BLaER1 treated with 17β-estradiol and CSF1 and Interleukin-3, amounts not matched to agents 10 nM and 100 nM (cell line): ENCODE results near the gene ADGRG4.
"Not testable (repeated sequence)": the region's sequence is repeated elsewhere in the genome, so short reads cannot be mapped to it uniquely, and the experiment has no call there.

Source experiments
- H3K27ac ChIP-seq, 11 experiments: shearing (Covaris generic); formaldehyde crosslinking; 2 replicates each; pipeline ENCODE4 v1.8.1; 2022
- H3K27me3 ChIP-seq, 11 experiments: shearing (Covaris generic); formaldehyde crosslinking; 2 replicates each; pipeline ENCODE4 v1.8.1; 2022
- H3K36me3 ChIP-seq, 11 experiments: shearing (Covaris generic); formaldehyde crosslinking; 2 replicates each; pipeline ENCODE4 v1.8.1; 2022
- H3K4me1 ChIP-seq, 10 experiments: shearing (Covaris generic); formaldehyde crosslinking; 2 replicates each; pipeline ENCODE4 v1.8.1; 2022
- H3K4me2 ChIP-seq, 11 experiments: shearing (Covaris generic); formaldehyde crosslinking; 2 replicates each; pipeline ENCODE4 v1.8.1; 2022
- H3K4me3 ChIP-seq, 10 experiments: shearing (Covaris generic); formaldehyde crosslinking; 2 replicates each; pipeline ENCODE4 v1.8.1; 2022
- H3K9ac ChIP-seq, 11 experiments: shearing (Covaris generic); formaldehyde crosslinking; 2 replicates each; pipeline ENCODE4 v1.8.1; 2022
- H3K9me3 ChIP-seq, 11 experiments: shearing (Covaris generic); formaldehyde crosslinking; replicated peaks in 1 of 11; 2 replicates each; pipeline ENCODE4 v1.8.1; 2022
- H4K20me1 ChIP-seq, 11 experiments: shearing (Covaris generic); formaldehyde crosslinking; 2 replicates each; pipeline ENCODE4 v1.8.1; 2022
- Cebpa-rat ChIP-seq, 11 experiments: shearing (Covaris generic); IDR thresholded peaks; 2 replicates each; pipeline ENCODE4 v1.8.1; 2022

Gene ADGRG4, protein sequence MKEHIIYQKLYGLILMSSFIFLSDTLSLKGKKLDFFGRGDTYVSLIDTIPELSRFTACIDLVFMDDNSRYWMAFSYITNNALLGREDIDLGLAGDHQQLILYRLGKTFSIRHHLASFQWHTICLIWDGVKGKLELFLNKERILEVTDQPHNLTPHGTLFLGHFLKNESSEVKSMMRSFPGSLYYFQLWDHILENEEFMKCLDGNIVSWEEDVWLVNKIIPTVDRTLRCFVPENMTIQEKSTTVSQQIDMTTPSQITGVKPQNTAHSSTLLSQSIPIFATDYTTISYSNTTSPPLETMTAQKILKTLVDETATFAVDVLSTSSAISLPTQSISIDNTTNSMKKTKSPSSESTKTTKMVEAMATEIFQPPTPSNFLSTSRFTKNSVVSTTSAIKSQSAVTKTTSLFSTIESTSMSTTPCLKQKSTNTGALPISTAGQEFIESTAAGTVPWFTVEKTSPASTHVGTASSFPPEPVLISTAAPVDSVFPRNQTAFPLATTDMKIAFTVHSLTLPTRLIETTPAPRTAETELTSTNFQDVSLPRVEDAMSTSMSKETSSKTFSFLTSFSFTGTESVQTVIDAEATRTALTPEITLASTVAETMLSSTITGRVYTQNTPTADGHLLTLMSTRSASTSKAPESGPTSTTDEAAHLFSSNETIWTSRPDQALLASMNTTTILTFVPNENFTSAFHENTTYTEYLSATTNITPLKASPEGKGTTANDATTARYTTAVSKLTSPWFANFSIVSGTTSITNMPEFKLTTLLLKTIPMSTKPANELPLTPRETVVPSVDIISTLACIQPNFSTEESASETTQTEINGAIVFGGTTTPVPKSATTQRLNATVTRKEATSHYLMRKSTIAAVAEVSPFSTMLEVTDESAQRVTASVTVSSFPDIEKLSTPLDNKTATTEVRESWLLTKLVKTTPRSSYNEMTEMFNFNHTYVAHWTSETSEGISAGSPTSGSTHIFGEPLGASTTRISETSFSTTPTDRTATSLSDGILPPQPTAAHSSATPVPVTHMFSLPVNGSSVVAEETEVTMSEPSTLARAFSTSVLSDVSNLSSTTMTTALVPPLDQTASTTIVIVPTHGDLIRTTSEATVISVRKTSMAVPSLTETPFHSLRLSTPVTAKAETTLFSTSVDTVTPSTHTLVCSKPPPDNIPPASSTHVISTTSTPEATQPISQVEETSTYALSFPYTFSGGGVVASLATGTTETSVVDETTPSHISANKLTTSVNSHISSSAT (N-terminal part only)

DNA sequence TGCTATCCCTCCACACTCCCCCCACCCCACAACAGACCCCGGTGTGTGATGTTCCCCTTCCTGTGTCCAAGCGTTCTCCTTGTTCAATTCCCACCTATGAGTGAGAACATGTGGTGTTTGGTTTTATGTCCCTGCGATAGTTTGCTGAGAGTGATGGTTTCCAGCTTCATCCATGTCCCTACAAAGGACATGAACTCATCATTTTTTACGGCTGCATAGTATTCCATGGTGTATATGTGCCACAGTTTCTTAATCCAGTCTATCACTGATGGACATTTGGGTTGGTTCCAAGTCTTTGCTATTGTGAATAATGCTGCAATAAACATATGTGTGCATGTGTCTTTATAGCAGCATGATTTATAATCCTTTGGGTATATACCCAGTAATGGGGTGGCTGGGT is at the start of gene ADGRG4:
ADGRG4 (plus strand) TSS at position 243 of the 400 bp plus-strand sequence. CDS start 7,815 bp downstream, outside the sequence.
- peaks cover 4 to 30% (median 13%) of the 10 kb centered on the region in 11 experiments; a peak in 17 of 22 replicates for H3K9me3 ChIP-seq
- not testable (repeated sequence) for H3K9ac ChIP-seq

DNA sequence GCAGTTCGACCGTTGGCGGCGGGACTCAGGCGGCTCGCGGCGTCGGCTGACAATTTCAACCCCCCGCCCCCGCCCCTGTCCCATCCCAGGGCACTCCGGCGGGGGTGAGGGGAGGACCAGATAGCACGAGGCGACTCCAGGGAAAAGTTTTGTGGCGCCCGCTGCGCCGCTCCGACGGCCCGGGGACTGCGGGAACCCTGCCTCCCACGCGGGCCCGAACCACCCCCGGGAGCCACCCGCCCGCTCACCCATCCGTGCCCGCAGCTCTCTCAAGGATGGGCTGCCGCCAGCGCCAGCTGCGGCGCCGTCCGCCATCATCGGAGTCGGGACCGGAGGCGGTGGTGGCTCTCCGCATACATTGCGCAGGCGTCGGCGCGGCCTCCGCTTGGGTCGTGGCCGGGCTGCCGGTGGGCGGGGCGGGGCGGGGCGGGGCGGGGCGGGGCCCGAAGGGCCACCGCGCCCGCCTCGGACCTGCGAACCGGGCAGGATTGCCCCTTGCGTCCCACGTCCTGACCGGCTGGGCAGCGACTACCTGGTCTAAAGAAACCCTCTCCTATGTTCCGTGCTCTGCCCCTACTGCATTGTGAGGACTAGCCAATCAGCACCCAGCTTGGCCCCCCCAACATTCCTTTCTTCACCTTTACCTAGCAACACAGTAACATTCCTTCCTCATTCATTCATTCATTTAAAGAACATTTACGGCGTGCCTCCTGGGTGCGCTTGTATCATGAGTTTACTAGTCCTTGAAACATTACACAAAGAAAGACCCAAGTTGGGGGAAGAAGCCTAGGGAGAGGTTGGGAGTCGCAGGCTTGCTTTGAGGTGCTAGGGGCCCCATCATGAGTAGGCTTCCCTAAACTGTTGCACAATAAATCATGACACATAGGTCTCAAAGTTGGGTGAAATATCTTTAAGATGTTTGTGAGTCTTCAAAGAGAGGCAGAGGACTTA is 49.4 kb upstream of the ADGRG4 start, which contains the start of gene MAP7D3:
MAP7D3 (minus strand) TSS at position 360 of the 951 bp plus-strand sequence; CDS start at position 318, 42 bp downstream.
- Histone ChIP-seq H3K27ac (peak within 1 kb of the TSS; percentile 20 to 91 (median 87); a peak in 21 of 22 replicates), H3K4me3 (peak within 1 kb of the TSS; percentile 75 to 84 (median 78)), H3K4me2 (peak within 1 kb of the TSS; percentile 61 to 76 (median 70)), H3K9me3 (no peaks in the 10 kb centered on the region; a peak in 1 of 22 replicates), H3K9ac (peak within 1 kb of the TSS; percentile 80 to 91 (median 86)), H3K27me3 (peaks cover 78 to 88% (median 84%) of the 10 kb centered on the region in 11 experiments), H4K20me1 (peaks cover 0 to 20% (median 7%) of the 10 kb centered on the region in 11 experiments; a peak in 6 of 22 replicates), H3K4me1 (peaks cover 4 to 27% (median 20%) of the 10 kb centered on the region in 10 experiments; a peak in 17 of 20 replicates), H3K36me3 (no peaks in the 10 kb centered on the region)
- peak in 3 of 11 experiments; percentile 53 to 72 (median 58); a peak in 5 of 22 replicates for TF ChIP-seq Cebpa-rat (IDR thresholded peaks at IDR 0.05)

More for the DNA sequence above, at the start of gene ADGRG4:
- H3K4me3 ChIP-seq, H3K4me2 ChIP-seq, H4K20me1 ChIP-seq, H3K4me1 ChIP-seq, H3K36me3 ChIP-seq, H3K27ac ChIP-seq: not testable (repeated sequence)
- peaks cover 20 to 47% (median 37%) of the 10 kb centered on the region in 11 experiments for H3K27me3 ChIP-seq

DNA sequence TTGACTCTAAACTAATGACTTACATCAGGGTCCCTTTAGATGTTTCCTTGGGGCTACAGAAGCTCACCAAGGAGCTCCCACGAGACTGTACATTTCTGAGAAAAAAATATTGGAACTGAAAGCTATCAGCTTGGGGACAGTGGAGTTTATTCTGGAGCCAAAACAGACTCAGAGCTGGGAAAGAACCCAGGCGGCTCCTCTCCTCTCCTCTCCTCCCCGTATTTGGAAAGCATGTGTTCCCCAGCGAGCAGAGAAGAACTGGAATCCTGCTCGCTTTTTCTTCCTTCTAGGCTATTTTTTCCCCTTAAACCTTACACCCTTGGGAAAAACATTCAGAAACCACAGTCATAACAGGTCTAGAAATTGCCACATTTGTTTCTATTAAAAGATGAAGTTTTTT is 45.2 kb upstream of the ADGRG4 start:
- H3K9me3 ChIP-seq: no peaks in the 10 kb centered on the region; a peak in 1 of 22 replicates
- peak overlapping the region in 1 of 11 experiments; percentile 1; a peak in 1 of 22 replicates for H3K27ac ChIP-seq
- peak overlapping the region in 3 of 11 experiments; percentile 7 to 45 (median 39); a peak in 2 of 22 replicates for H3K9ac ChIP-seq
- peaks cover 0 to 2% (median 0%) of the 10 kb centered on the region in 11 experiments; a peak in 1 of 22 replicates for H4K20me1 ChIP-seq
- peak overlapping the region; percentile 6 to 69 (median 63); a peak in 21 of 22 replicates for H3K4me2 ChIP-seq
- peaks cover 13 to 55% (median 39%) of the 10 kb centered on the region in 10 experiments for H3K4me1 ChIP-seq
- TF ChIP-seq Cebpa-rat (IDR thresholded peaks at IDR 0.05): no peak
- no peaks in the 10 kb centered on the region for H3K36me3 ChIP-seq
- no peak overlapping the region; a peak in 1 of 20 replicates for H3K4me3 ChIP-seq
- peaks cover 80 to 91% (median 85%) of the 10 kb centered on the region in 11 experiments for H3K27me3 ChIP-seq

DNA sequence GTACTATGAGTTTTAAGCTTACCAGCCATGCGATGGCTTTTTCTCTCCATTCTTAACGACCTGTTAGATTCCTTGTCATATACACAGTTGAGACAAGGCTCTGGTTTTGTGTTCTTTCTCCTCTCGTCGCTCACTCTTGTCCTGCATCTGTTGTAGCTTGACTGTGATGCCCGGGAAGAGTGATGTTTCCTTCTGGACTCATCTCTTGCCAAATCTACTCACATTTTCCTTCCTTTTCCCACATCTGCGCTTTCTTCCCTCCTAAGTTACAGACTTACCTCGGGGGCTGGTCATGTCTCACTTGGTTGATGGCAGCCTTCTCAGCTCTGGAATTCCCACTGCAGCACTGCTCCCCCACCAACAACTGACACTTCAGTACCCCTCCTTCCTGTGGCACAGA is 44.7 kb upstream of the ADGRG4 start:
- Histone ChIP-seq H3K4me3 (no peak overlapping the region; a peak in 1 of 20 replicates), H3K36me3 (no peaks in the 10 kb centered on the region), H4K20me1 (peaks cover 0 to 5% (median 0%) of the 10 kb centered on the region in 11 experiments; a peak in 1 of 22 replicates), H3K27me3 (peaks cover 82 to 92% (median 86%) of the 10 kb centered on the region in 11 experiments), H3K9me3 (no peaks in the 10 kb centered on the region; a peak in 1 of 22 replicates), H3K4me2 (peak overlapping the region; percentile 33 to 69 (median 63)), H3K9ac (peak overlapping the region in 3 of 11 experiments; percentile 6 to 39 (median 34); a peak in 1 of 22 replicates), H3K4me1 (peaks cover 13 to 55% (median 40%) of the 10 kb centered on the region in 10 experiments), H3K27ac (peak overlapping the region in 3 of 11 experiments; percentile 1 to 37 (median 13); a peak in 4 of 22 replicates)
- TF ChIP-seq Cebpa-rat (IDR thresholded peaks at IDR 0.05): no peak

DNA sequence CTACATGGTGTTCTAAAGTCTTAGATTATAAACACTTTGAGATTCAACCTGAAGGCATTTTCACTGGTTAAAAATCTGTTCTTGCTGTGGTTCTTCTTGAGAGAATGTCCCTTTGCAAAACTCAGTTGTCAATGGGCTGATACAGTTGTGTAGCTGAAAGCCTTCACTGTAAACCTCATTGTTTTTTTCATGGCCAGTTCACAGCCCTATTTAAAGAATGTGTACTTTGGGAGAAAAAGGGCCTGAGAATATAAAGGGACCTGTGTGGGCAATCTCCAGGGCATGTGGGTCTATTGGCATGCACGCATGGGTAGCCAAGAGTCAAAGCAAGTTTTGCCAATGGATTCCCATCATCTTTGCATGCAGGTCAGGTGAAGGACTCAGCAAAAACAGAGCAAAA is 41.8 kb upstream of the ADGRG4 start:
- Histone ChIP-seq H3K4me2 (peak overlapping the region in 10 of 11 experiments; percentile 27 to 62 (median 48); a peak in 19 of 22 replicates), H3K9ac (no peak overlapping the region), H4K20me1 (peaks cover 0 to 5% (median 0%) of the 10 kb centered on the region in 11 experiments; a peak in 1 of 22 replicates), H3K27me3 (peaks cover 89 to 100% (median 98%) of the 10 kb centered on the region in 11 experiments), H3K36me3 (no peaks in the 10 kb centered on the region), H3K4me3 (no peak overlapping the region), H3K4me1 (peaks cover 13 to 48% (median 40%) of the 10 kb centered on the region in 10 experiments), H3K9me3 (no peaks in the 10 kb centered on the region), H3K27ac (no peak overlapping the region)
- TF ChIP-seq Cebpa-rat (IDR thresholded peaks at IDR 0.05): no peak

DNA sequence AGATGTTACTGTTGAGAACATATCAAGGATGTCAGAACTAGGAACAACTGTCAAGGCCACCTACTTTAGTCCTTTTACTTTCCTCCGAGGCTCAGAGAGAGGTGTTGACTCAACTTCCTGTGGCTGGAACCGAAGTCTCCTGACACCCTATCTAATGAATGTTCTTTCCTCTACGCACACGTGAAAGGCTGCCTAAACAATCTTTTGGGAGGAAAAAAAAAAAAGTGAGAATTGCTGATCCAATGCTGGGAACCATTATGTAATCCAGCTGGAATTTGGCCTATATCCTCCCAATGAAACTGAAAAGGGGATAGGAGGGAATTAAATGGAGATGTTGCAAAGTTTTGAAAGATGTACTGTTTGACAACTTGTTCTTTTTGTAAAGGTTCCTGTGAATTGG is 41.2 kb upstream of the ADGRG4 start:
- H4K20me1 ChIP-seq: peaks cover 0 to 5% (median 0%) of the 10 kb centered on the region in 11 experiments; a peak in 1 of 22 replicates
- H3K4me1 ChIP-seq: peaks cover 13 to 48% (median 40%) of the 10 kb centered on the region in 10 experiments
- no peak overlapping the region for H3K9ac ChIP-seq
- H3K4me2 ChIP-seq: peak overlapping the region; percentile 18 to 62 (median 47); a peak in 19 of 22 replicates
- TF ChIP-seq Cebpa-rat (IDR thresholded peaks at IDR 0.05): no peak
- no peak overlapping the region for H3K4me3 ChIP-seq
- no peak overlapping the region for H3K27ac ChIP-seq
- no peaks in the 10 kb centered on the region for H3K36me3 ChIP-seq
- H3K9me3 ChIP-seq: no peaks in the 10 kb centered on the region
- H3K27me3 ChIP-seq: peaks cover 86 to 99% (median 98%) of the 10 kb centered on the region in 11 experiments

DNA sequence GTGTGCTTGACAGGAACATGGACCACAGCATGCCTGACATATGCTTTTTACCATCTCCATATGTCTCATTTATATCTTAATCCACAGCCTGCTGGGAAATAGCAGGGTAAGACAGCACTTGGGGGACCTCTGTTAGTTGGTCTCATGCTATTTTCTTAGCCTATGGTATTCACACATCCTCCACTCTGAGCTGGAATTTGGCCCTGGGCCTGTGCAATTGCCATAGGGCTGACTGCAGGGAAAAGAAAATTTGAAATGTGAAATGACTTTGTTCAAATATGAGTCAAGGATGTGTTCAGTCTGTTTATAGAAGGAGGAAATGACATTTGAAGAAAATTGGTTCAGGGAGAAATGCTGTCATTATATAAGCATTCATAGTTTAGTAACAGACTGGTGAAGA is 40.0 kb upstream of the ADGRG4 start:
- no peak overlapping the region; a peak in 1 of 22 replicates for H3K4me2 ChIP-seq
- H3K4me3 ChIP-seq: no peak overlapping the region
- no peak for TF ChIP-seq Cebpa-rat (IDR thresholded peaks at IDR 0.05)
- peaks cover 8 to 41% (median 34%) of the 10 kb centered on the region in 10 experiments for H3K4me1 ChIP-seq
- peaks cover 0 to 5% (median 0%) of the 10 kb centered on the region in 11 experiments; a peak in 1 of 22 replicates for H4K20me1 ChIP-seq
- no peaks in the 10 kb centered on the region for H3K36me3 ChIP-seq
- no peak overlapping the region for H3K9ac ChIP-seq
- H3K9me3 ChIP-seq: no peaks in the 10 kb centered on the region
- no peak overlapping the region for H3K27ac ChIP-seq
- peaks cover 83 to 99% (median 98%) of the 10 kb centered on the region in 11 experiments for H3K27me3 ChIP-seq
